Esophagus muscularis mucosa (tissue), 4 donors: ENCODE data around the gene TBC1D22A. TPM values are rescaled to one million over a fixed set of nuclear protein-coding genes. Genes with fewer than 3 reads are reported as not detected.

Source experiments
- DNase-seq: peaks from one replicate; pipeline ENCODE4 v3.0.0-alpha.2; 2017; ENCODE audit errors: extremely low spot score
- H3K27ac ChIP-seq, 4 donors: fragments of 200-600 bp; sonication (generic); replicated peaks in 1 of 4; 1 replicate in 3 of 4; 2 replicates in 1 of 4; pipeline ENCODE4 v1.5.1; 2016 to 2019; ENCODE audit warnings: mild to moderate bottlenecking in 1 of 4
- H3K27me3 ChIP-seq, 4 donors: fragments of 200-600 bp; sonication (generic); one replicate each; pipeline versions ENCODE4 v1.5.1 to v1.6.0; 2016 to 2019
- H3K36me3 ChIP-seq, 4 donors: fragments of 200-600 bp; sonication (generic); one replicate each; pipeline ENCODE4 v1.5.1; 2016 to 2019
- H3K4me1 ChIP-seq, 4 donors: fragments of 200-600 bp; sonication (generic); one replicate each; pipeline ENCODE4 v1.5.1; 2016 to 2019
- H3K4me3 ChIP-seq, 4 donors: fragments of 200-600 bp; sonication (generic); 1 replicate in 2 of 4; 2 replicates in 2 of 4; pipeline ENCODE4 v1.5.1; 2016 to 2019; ENCODE audit warnings: mild to moderate bottlenecking in 4 of 4, moderate library complexity in 1 of 4
- H3K9me3 ChIP-seq, 4 donors: fragments of 200-600 bp; sonication (generic); 1 replicate in 3 of 4; 2 replicates in 1 of 4; pipeline ENCODE4 v1.5.1; 2016 to 2019
- EP300 ChIP-seq: sonication (generic); formaldehyde crosslinking; IDR thresholded peaks from one replicate; pipeline ENCODE4 v1.6.1; 2017; ENCODE audit warnings: antibody characterized with exemption
- POLR2A ChIP-seq: fragments of 450-650 bp; IDR thresholded peaks from one replicate; pipeline ENCODE4 v1.6.1; 2017; ENCODE audit warnings: antibody characterized with exemption, moderate library complexity, mild to moderate bottlenecking, low read depth
- POLR2AphosphoS5 ChIP-seq, 2 donors: sonication (generic); formaldehyde crosslinking; IDR thresholded peaks; one replicate each; pipeline ENCODE4 v1.6.1; 2017; ENCODE audit warnings: antibody characterized with exemption in 2 of 2
- WGBS: methylation state at CpG from one replicate; pipeline ENCODE4 v1.1.5; 2018; 5-methylcytosine and 5-hydroxymethylcytosine counted together
- intact Hi-C: fragments of 100-400 bp; cut with DNase I; formaldehyde crosslinking; loops from one replicate; pipeline ENCODE4 v1.15.1; 2023
- total RNA-seq, 4 donors: library from RNA; depleted of rRNA; stranded (reverse); fragments of >200 nt; gene quantifications; one replicate each; pipeline versions ENCODE4 v1.1.0 to v1.2.1, GENCODE V29; 2016
- TF ChIP-seq, protein P1 (sequence below), 3 experiments: fragments of 200-600 bp in 2 of 3; fragments of 450-650 bp in 1 of 3; sonication (generic) in 2 of 3; IDR thresholded peaks; one replicate each; pipeline ENCODE4 v1.5.1; 2017 to 2019; ENCODE audit warnings: antibody characterized with exemption in 3 of 3, mild to moderate bottlenecking in 2 of 3, moderate library complexity in 1 of 3

TBC1D22A gene
- total RNA-seq, 4 donors from 2014 or later: 15.2 to 20.7 (median 18.8) TPM

GRCh38 chr22:47162865-47163264, 400.4 kb downstream of the TBC1D22A start:
- Histone ChIP-seq H3K4me1 (peaks cover 0 to 3% (median 0%) of the 10 kb centered on the region in 4 donors), H3K9me3 (no peaks in the 10 kb centered on the region), H3K27ac (no peak overlapping the region), H3K4me3 (no peak overlapping the region), H3K27me3 (no peaks in the 10 kb centered on the region), H3K36me3 (peaks cover 0 to 17% (median 0%) of the 10 kb centered on the region in 4 donors)
- no peak for DNase-seq
- 100% methylated on average over 2 of the region's 10 CpGs for WGBS
- TF ChIP-seq EP300 (no peak), POLR2AphosphoS5 (IDR thresholded peaks at IDR 0.05) (no peak), POLR2A (no peak)
- TF ChIP-seq, protein P1, sequence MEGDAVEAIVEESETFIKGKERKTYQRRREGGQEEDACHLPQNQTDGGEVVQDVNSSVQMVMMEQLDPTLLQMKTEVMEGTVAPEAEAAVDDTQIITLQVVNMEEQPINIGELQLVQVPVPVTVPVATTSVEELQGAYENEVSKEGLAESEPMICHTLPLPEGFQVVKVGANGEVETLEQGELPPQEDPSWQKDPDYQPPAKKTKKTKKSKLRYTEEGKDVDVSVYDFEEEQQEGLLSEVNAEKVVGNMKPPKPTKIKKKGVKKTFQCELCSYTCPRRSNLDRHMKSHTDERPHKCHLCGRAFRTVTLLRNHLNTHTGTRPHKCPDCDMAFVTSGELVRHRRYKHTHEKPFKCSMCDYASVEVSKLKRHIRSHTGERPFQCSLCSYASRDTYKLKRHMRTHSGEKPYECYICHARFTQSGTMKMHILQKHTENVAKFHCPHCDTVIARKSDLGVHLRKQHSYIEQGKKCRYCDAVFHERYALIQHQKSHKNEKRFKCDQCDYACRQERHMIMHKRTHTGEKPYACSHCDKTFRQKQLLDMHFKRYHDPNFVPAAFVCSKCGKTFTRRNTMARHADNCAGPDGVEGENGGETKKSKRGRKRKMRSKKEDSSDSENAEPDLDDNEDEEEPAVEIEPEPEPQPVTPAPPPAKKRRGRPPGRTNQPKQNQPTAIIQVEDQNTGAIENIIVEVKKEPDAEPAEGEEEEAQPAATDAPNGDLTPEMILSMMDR (IDR thresholded peaks at IDR 0.05): no peak
- intact Hi-C loops: no loop called here

- intact Hi-C loops: no loop called here
- 95% methylated on average over 8 of the region's 10 CpGs for WGBS
These were observed 401.0 kb downstream of the TBC1D22A start for GRCh38 chr22:47163481-47163855.

DNA sequence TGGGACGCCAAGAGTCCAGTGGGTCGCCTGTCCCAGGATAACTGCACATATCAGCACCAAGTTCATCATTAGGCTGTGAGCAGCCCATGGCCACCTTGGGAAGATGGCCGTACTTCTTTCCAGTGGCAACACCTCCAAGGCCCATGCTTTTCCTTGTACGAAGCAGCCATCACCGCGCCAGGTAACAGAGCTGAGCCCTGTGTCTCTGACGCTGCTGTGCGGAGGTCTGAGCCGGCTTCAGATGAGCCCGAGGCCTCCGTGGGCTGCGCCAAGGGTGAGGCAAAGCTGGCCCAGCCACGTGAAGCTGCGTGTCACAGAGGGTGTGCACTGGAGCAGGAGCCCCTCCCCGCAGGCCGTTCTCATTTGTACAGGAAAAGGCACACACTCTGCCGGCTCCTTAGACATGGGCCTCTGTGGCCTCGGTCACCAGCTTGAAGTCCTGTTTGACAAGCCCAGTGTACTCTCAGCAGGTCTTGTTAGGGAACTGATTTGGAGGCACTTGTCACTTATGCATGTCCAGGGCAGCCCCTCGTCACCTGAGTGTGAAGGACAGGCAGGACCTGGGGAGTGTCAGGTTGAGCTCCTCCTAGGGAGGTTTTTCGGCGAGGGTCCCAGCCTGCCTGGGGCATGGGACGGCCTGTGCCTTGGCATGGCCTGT, 401.5 kb downstream of the TBC1D22A start:
- TF ChIP-seq POLR2AphosphoS5 (IDR thresholded peaks at IDR 0.05) (no peak), POLR2A (no peak), EP300 (no peak)
- TF ChIP-seq, protein P1 (IDR thresholded peaks at IDR 0.05): no peak
- Histone ChIP-seq H3K27me3 (no peaks in the 10 kb centered on the region), H3K9me3 (no peaks in the 10 kb centered on the region), H3K4me3 (no peak overlapping the region), H3K27ac (no peak overlapping the region), H3K4me1 (peaks cover 0 to 3% (median 0%) of the 10 kb centered on the region in 4 donors), H3K36me3 (peaks cover 0 to 13% (median 5%) of the 10 kb centered on the region in 4 donors)
- intact Hi-C loops: no loop called here
- 89% methylated on average over 10 of the region's 22 CpGs for WGBS
- no peak for DNase-seq

More at GRCh38 chr22:47163481-47163855, 401.0 kb downstream of the TBC1D22A start:
- H3K27ac ChIP-seq: no peak overlapping the region
- H3K9me3 ChIP-seq: no peaks in the 10 kb centered on the region
- no peaks in the 10 kb centered on the region for H3K27me3 ChIP-seq
- H3K4me3 ChIP-seq: no peak overlapping the region
- DNase-seq: no peak
- peaks cover 0 to 13% (median under 1%) of the 10 kb centered on the region in 4 donors for H3K36me3 ChIP-seq
- TF ChIP-seq POLR2AphosphoS5 (IDR thresholded peaks at IDR 0.05): no peak
- no peak for TF ChIP-seq EP300
- TF ChIP-seq, protein P1 (IDR thresholded peaks at IDR 0.05): no peak
- no peak for TF ChIP-seq POLR2A
- peaks cover 0 to 3% (median 0%) of the 10 kb centered on the region in 4 donors for H3K4me1 ChIP-seq

GRCh38 chr22:47164514-47165337, 402.3 kb downstream of the TBC1D22A start:
- DNase-seq: no peak
- no peaks in the 10 kb centered on the region for H3K27me3 ChIP-seq
- H3K9me3 ChIP-seq: no peaks in the 10 kb centered on the region
- no peak overlapping the region for H3K4me3 ChIP-seq
- peaks cover 0 to 17% (median 9%) of the 10 kb centered on the region in 4 donors for H3K36me3 ChIP-seq
- no peak overlapping the region for H3K27ac ChIP-seq
- H3K4me1 ChIP-seq: peaks cover 0 to 3% (median 0%) of the 10 kb centered on the region in 4 donors
- WGBS: 87% methylated on average over 23 of the region's 28 CpGs
- TF ChIP-seq, protein P1 (IDR thresholded peaks at IDR 0.05): no peak
- TF ChIP-seq POLR2A (no peak), POLR2AphosphoS5 (IDR thresholded peaks at IDR 0.05) (no peak), EP300 (no peak)
- intact Hi-C loops: no loop called here
